ENCODE data around the gene FRAT1. TPM values are rescaled to one million over a fixed set of nuclear protein-coding genes. Genes with fewer than 3 reads are reported as not detected.

Gene FRAT1
- total RNA-seq, 4 donors from 2014 or later, result 6.8 to 10.0 (median 8.5) TPM

- WGBS, 2 donors, result 88% methylated on average over 1 to 7 of the region's 7 CpGs
- H3K27me3 ChIP-seq, result no peaks in the 10 kb centered on the region
- DNase-seq (ENCODE audit: low spot score in 2 of 2), result no peak
- H3K27ac ChIP-seq, result no peak overlapping the region
- TF ChIP-seq POLR2A (IDR thresholded peaks at IDR 0.05) (no peak), EP300 (IDR thresholded peaks at IDR 0.05) (no peak), CTCF (IDR thresholded peaks at IDR 0.05) (no peak)
- peaks cover 0 to 63% (median 0%) of the 10 kb centered on the region in 3 donors for H3K36me3 ChIP-seq
- no peak overlapping the region for H3K4me3 ChIP-seq
- peaks cover 0 to 11% (median 0%) of the 10 kb centered on the region in 4 donors for H3K4me1 ChIP-seq
- no peaks in the 10 kb centered on the region for H3K9me3 ChIP-seq
Measured at GRCh38 chr10:97356918-97357317, 37.8 kb downstream of the FRAT1 start.

- no peak for TF ChIP-seq CTCF (IDR thresholded peaks at IDR 0.05)
- TF ChIP-seq POLR2A (IDR thresholded peaks at IDR 0.05), result no peak
- no peak for TF ChIP-seq EP300 (IDR thresholded peaks at IDR 0.05)
- H3K4me1 ChIP-seq, result peaks cover 0 to 11% (median 0%) of the 10 kb centered on the region in 4 donors
- 96 to 97% methylated on average over 4 of the region's 4 CpGs for WGBS, 2 donors
- no peak overlapping the region for H3K27ac ChIP-seq
- H3K36me3 ChIP-seq, result peaks cover 0 to 76% (median 0%) of the 10 kb centered on the region in 3 donors
- no peaks in the 10 kb centered on the region for H3K9me3 ChIP-seq
- DNase-seq (ENCODE audit: low spot score in 2 of 2), result no peak
- no peak overlapping the region for H3K4me3 ChIP-seq
- no peaks in the 10 kb centered on the region for H3K27me3 ChIP-seq
Measured at GRCh38 chr10:97358349-97358748, 39.3 kb downstream of the FRAT1 start.

GRCh38 chr10:97358781-97359180, 39.7 kb downstream of the FRAT1 start:
- WGBS, 2 donors, result 85 to 90% methylated on average over 3 of the region's 3 CpGs
- Histone ChIP-seq H3K4me3 (no peak overlapping the region), H3K36me3 (peaks cover 0 to 80% (median 0%) of the 10 kb centered on the region in 3 donors), H3K27me3 (no peaks in the 10 kb centered on the region), H3K4me1 (peaks cover 0 to 11% (median 0%) of the 10 kb centered on the region in 4 donors), H3K9me3 (no peaks in the 10 kb centered on the region), H3K27ac (no peak overlapping the region)
- no peak for DNase-seq (ENCODE audit: low spot score in 2 of 2)
- TF ChIP-seq POLR2A (IDR thresholded peaks at IDR 0.05), result no peak
- TF ChIP-seq EP300 (IDR thresholded peaks at IDR 0.05), result no peak
- no peak for TF ChIP-seq CTCF (IDR thresholded peaks at IDR 0.05)

GRCh38 chr10:97360705-97361536, 41.9 kb downstream of the FRAT1 start:
- H3K36me3 ChIP-seq, result peaks cover 0 to 99% (median 0%) of the 10 kb centered on the region in 3 donors

More at GRCh38 chr10:97360705-97361536, 41.9 kb downstream of the FRAT1 start:
- DNase-seq (ENCODE audit: low spot score in 2 of 2), result no peak
- Histone ChIP-seq H3K4me1 (peaks cover 0 to 2% (median 0%) of the 10 kb centered on the region in 4 donors), H3K27me3 (no peaks in the 10 kb centered on the region), H3K4me3 (no peak overlapping the region), H3K9me3 (no peaks in the 10 kb centered on the region), H3K27ac (no peak overlapping the region)
- TF ChIP-seq POLR2A (IDR thresholded peaks at IDR 0.05) (no peak), EP300 (IDR thresholded peaks at IDR 0.05) (no peak), CTCF (IDR thresholded peaks at IDR 0.05) (no peak)
- 89 to 92% methylated on average over 11 of the region's 11 CpGs for WGBS, 2 donors
